ENCODE data around the gene AP2B1.
"Not testable (repeated sequence)": the region's sequence is repeated elsewhere in the genome, so short reads cannot be mapped to it uniquely, and the experiment has no call there.

DNA sequence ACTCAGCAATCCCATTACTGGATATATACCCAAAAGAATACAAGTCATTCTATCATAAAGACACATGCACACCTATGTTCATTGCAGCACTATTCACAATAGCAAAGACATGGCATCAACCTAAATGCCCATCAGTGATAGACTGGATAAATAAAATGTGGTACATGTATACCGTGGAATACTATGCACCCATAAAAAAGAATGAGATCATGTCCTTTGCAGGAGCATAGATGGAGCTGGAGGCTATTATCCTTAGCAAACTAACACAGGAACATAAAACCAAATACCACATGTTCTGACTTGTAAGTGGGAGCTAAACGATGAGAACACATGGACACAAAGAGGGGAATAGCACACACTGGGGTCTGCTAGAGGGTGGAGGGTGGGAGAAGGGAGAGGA lies 116.2 kb downstream of the AP2B1 start:
- TF ChIP-seq, protein P1, sequence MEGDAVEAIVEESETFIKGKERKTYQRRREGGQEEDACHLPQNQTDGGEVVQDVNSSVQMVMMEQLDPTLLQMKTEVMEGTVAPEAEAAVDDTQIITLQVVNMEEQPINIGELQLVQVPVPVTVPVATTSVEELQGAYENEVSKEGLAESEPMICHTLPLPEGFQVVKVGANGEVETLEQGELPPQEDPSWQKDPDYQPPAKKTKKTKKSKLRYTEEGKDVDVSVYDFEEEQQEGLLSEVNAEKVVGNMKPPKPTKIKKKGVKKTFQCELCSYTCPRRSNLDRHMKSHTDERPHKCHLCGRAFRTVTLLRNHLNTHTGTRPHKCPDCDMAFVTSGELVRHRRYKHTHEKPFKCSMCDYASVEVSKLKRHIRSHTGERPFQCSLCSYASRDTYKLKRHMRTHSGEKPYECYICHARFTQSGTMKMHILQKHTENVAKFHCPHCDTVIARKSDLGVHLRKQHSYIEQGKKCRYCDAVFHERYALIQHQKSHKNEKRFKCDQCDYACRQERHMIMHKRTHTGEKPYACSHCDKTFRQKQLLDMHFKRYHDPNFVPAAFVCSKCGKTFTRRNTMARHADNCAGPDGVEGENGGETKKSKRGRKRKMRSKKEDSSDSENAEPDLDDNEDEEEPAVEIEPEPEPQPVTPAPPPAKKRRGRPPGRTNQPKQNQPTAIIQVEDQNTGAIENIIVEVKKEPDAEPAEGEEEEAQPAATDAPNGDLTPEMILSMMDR (IDR thresholded peaks at IDR 0.05): not testable (repeated sequence)
- not testable (repeated sequence) for TF ChIP-seq POLR2A (IDR thresholded peaks at IDR 0.05)

All from adrenal gland (tissue), 5 donors.